GM23248 (cell line): ENCODE measurements around the gene KCNN3. TPM values are rescaled to one million over a fixed set of nuclear protein-coding genes. Genes with fewer than 3 reads are reported as not detected.

Experiments used
- DNase-seq: peaks from one replicate; pipeline ENCODE4 v3.0.0-alpha.2; 2015
- H2AFZ ChIP-seq: fragments of 200-600 bp; sonication (generic); 2 replicates; pipeline ENCODE4 v1.6.1; 2016; ENCODE audit warnings: antibody characterized with exemption
- H3F3A ChIP-seq: fragments of 200-600 bp; sonication (generic); 2 replicates; pipeline ENCODE4 v1.6.1; 2016; ENCODE audit warnings: mild to moderate bottlenecking, antibody characterized with exemption, mixed run types; ENCODE audit not compliant: insufficient read depth
- H3K27ac ChIP-seq: fragments of 200-600 bp; sonication (generic); 2 replicates; pipeline ENCODE4 v1.5.1; 2016; ENCODE audit warnings: mild to moderate bottlenecking
- H3K27me3 ChIP-seq: fragments of 200-600 bp; sonication (generic); replicated peaks from 2 replicates; pipeline ENCODE4 v1.6.1; 2016; ENCODE audit warnings: mild to moderate bottlenecking; ENCODE audit not compliant: insufficient read depth
- H3K36me3 ChIP-seq: fragments of 200-600 bp; sonication (generic); 2 replicates; pipeline ENCODE4 v1.6.1; 2016; ENCODE audit warnings: low read depth, mild to moderate bottlenecking
- H3K4me1 ChIP-seq: fragments of 200-600 bp; sonication (generic); 2 replicates; pipeline ENCODE4 v1.6.1; 2016; ENCODE audit warnings: mild to moderate bottlenecking; ENCODE audit not compliant: insufficient read depth
- H3K4me2 ChIP-seq: fragments of 200-600 bp; sonication (generic); one replicate; pipeline ENCODE4 v1.6.1; 2016; ENCODE audit warnings: mild to moderate bottlenecking; ENCODE audit not compliant: unreplicated experiment
- H3K4me3 ChIP-seq: fragments of 200-600 bp; sonication (generic); 2 replicates; pipeline ENCODE4 v1.5.1; 2016; ENCODE audit warnings: mild to moderate bottlenecking
- H3K79me2 ChIP-seq: fragments of 200-600 bp; sonication (generic); 2 replicates; pipeline ENCODE4 v1.6.1; 2016; ENCODE audit warnings: mild to moderate bottlenecking; ENCODE audit not compliant: insufficient read depth
- H3K9ac ChIP-seq: fragments of 200-600 bp; sonication (generic); 2 replicates; pipeline ENCODE4 v1.6.1; 2016; ENCODE audit warnings: mild to moderate bottlenecking
- H3K9me2 ChIP-seq: fragments of 200-600 bp; sonication (generic); 2 replicates; pipeline ENCODE4 v1.6.1; 2016; ENCODE audit warnings: mixed run types, mild to moderate bottlenecking, moderate library complexity; ENCODE audit not compliant: insufficient read depth
- H3K9me3 ChIP-seq: fragments of 200-600 bp; sonication (generic); one replicate; pipeline ENCODE4 v1.6.1; 2017; ENCODE audit warnings: low read depth
- H4K20me1 ChIP-seq: fragments of 200-600 bp; sonication (generic); 2 replicates; pipeline ENCODE4 v1.6.0; 2016; ENCODE audit not compliant: insufficient read depth
- EZH2 ChIP-seq: fragments of 200-600 bp; sonication (generic); IDR thresholded peaks from 2 replicates; pipeline ENCODE4 v1.6.1; 2018; ENCODE audit warnings: antibody characterized with exemption, mild to moderate bottlenecking; ENCODE audit not compliant: insufficient read depth, poor library complexity, severe bottlenecking
- EZH2phosphoT487 ChIP-seq: fragments of 200-600 bp; sonication (generic); IDR thresholded peaks from 2 replicates; pipeline ENCODE4 v1.6.1; 2018; ENCODE audit warnings: antibody characterized with exemption, moderate library complexity, mild to moderate bottlenecking, low read depth; ENCODE audit not compliant: insufficient read depth
- WGBS, 2 experiments: methylation state at CpG; one replicate each; pipeline ENCODE4 v1.1.6; 2015 to 2017; ENCODE audit warnings: low lambda C conversion rate in 2 of 2, low coverage in 1 of 2; ENCODE audit errors: missing lambda C conversion rate in 2 of 2; 5-methylcytosine and 5-hydroxymethylcytosine counted together
- in situ Hi-C: fragments of 300-500 bp; cut with MboI; formaldehyde crosslinking; loops from 2 replicates; pipeline ENCODE4 v1.15.0; 2020
- polyA plus RNA-seq: library from polyadenylated mRNA; unstranded; fragments of >200 nt; fragmentation: Nextera tagmentation; extraction: Ambion mirVana; gene quantifications from 2 replicates; pipeline ENCODE4 v1.2.1, GENCODE V29; 2016
- total RNA-seq: library from RNA; depleted of rRNA; stranded (reverse); fragments of >200 nt; shearing (Covaris generic); gene quantifications from 2 replicates; pipeline ENCODE4 v1.2.3, GENCODE V29; 2014

The KCNN3 gene
- total and polyA plus RNA-seq, 2 experiments from 2014 or later, result not detected

GRCh38 chr1:154860156-154860870 lies 9.8 kb downstream of the KCNN3 start:
- Histone ChIP-seq H3K4me2 (no peak overlapping the region), H3F3A (no peaks in the 10 kb centered on the region), H4K20me1 (no peaks in the 10 kb centered on the region), H3K9me2 (no peaks in the 10 kb centered on the region), H3K4me1 (no peaks in the 10 kb centered on the region), H3K9ac (no peak overlapping the region), H3K27ac (no peak overlapping the region), H3K79me2 (no peaks in the 10 kb centered on the region), H2AFZ (no peak overlapping the region), H3K9me3 (no peaks in the 10 kb centered on the region), H3K36me3 (no peaks in the 10 kb centered on the region), H3K27me3 (no peaks in the 10 kb centered on the region; the same call in none of the 2 replicates), H3K4me3 (no peak overlapping the region)
- TF ChIP-seq EZH2phosphoT487 (no peak), EZH2 (no peak)
- WGBS, 2 experiments, result 69% methylated on average over 12 of the region's 12 CpGs
- in situ Hi-C loops, result no loop called here
- no peak for DNase-seq

- Histone ChIP-seq H3K36me3 (no peaks in the 10 kb centered on the region), H3K4me3 (no peak overlapping the region), H3K27ac (no peak overlapping the region), H3K4me2 (no peak overlapping the region), H3K9me3 (no peaks in the 10 kb centered on the region), H3F3A (no peaks in the 10 kb centered on the region), H3K79me2 (no peaks in the 10 kb centered on the region), H3K4me1 (no peaks in the 10 kb centered on the region), H2AFZ (no peak overlapping the region), H3K27me3 (no peaks in the 10 kb centered on the region; the same call in none of the 2 replicates), H4K20me1 (no peaks in the 10 kb centered on the region), H3K9me2 (no peaks in the 10 kb centered on the region), H3K9ac (no peak overlapping the region)
- no peak for DNase-seq
- 68 to 77% methylated on average over 2 of the region's 2 CpGs for WGBS, 2 experiments
- in situ Hi-C loops, result no loop called here
- no peak for TF ChIP-seq EZH2
- TF ChIP-seq EZH2phosphoT487, result no peak
Measured at GRCh38 chr1:154859786-154860155, 10.3 kb downstream of the KCNN3 start.

- Histone ChIP-seq H4K20me1 (no peaks in the 10 kb centered on the region), H3K4me2 (no peak overlapping the region), H3K4me3 (no peak overlapping the region), H2AFZ (no peak overlapping the region), H3K9me2 (no peaks in the 10 kb centered on the region), H3F3A (no peaks in the 10 kb centered on the region), H3K27me3 (no peaks in the 10 kb centered on the region; the same call in none of the 2 replicates), H3K9me3 (no peaks in the 10 kb centered on the region), H3K36me3 (no peaks in the 10 kb centered on the region), H3K9ac (no peak overlapping the region), H3K79me2 (no peaks in the 10 kb centered on the region), H3K27ac (no peak overlapping the region), H3K4me1 (no peaks in the 10 kb centered on the region)
- in situ Hi-C loops, result no loop called here
- no peak for DNase-seq
- whole genome bisulfite sequencing, 2 experiments, result 79 to 81% methylated on average over 9 of the region's 9 CpGs
- TF ChIP-seq EZH2phosphoT487 (no peak), EZH2 (no peak)
Measured at GRCh38 chr1:154859151-154859785, 10.8 kb downstream of the KCNN3 start.

- no peaks in the 10 kb centered on the region for H3K9me3 ChIP-seq
- H2AFZ ChIP-seq, result no peak overlapping the region
- H4K20me1 ChIP-seq, result no peaks in the 10 kb centered on the region
- H3K4me1 ChIP-seq, result no peaks in the 10 kb centered on the region
- no peak overlapping the region for H3K27ac ChIP-seq
- TF ChIP-seq EZH2, result no peak
- no peak for TF ChIP-seq EZH2phosphoT487
- in situ Hi-C loops, result no loop called here
- WGBS, 2 experiments, result 73 to 80% methylated on average over 8 to 11 of the region's 11 CpGs
- no peak overlapping the region for H3K4me3 ChIP-seq
- no peaks in the 10 kb centered on the region for H3F3A ChIP-seq
- H3K4me2 ChIP-seq, result no peak overlapping the region
- H3K79me2 ChIP-seq, result no peaks in the 10 kb centered on the region
- H3K36me3 ChIP-seq, result no peaks in the 10 kb centered on the region
- no peaks in the 10 kb centered on the region for H3K9me2 ChIP-seq
- no peak overlapping the region for H3K9ac ChIP-seq
- no peak for DNase-seq
- no peaks in the 10 kb centered on the region; the same call in none of the 2 replicates for H3K27me3 ChIP-seq
Measured at GRCh38 chr1:154857441-154858215, 12.5 kb downstream of the KCNN3 start.
